GM18498 (cell line): ENCODE measurements around the gene CLEC3B.
"Not testable (repeated sequence)": the region's sequence is repeated elsewhere in the genome, so short reads cannot be mapped to it uniquely, and the experiment has no call there.

Experiments used
- ATAC-seq: cut with Tn5 transposase; IDR thresholded peaks from one replicate; pipeline ENCODE4 v1.9.1; 2021; ENCODE audit warnings: mild to moderate bottlenecking, moderate library complexity; ENCODE audit not compliant: unreplicated experiment

Gene CLEC3B

GRCh38 chr3:45064512-45065372, 38.6 kb downstream of the CLEC3B start:
- ATAC-seq, result no peak

- no peak for ATAC-seq
Measured at GRCh38 chr3:45065373-45065720, 39.2 kb downstream of the CLEC3B start.

GRCh38 chr3:45066109-45066801, 40.2 kb downstream of the CLEC3B start:
- ATAC-seq, result no peak

GRCh38 chr3:45067486-45067885, 41.4 kb downstream of the CLEC3B start:
- no peak for ATAC-seq

- no peak for ATAC-seq
Measured at GRCh38 chr3:45067941-45068340, 41.8 kb downstream of the CLEC3B start.

- no peak for ATAC-seq
Measured at GRCh38 chr3:45071075-45071474, 45.0 kb downstream of the CLEC3B start.

GRCh38 chr3:45075821-45076625, 49.9 kb downstream of the CLEC3B start:
- ATAC-seq, result no peak

GRCh38 chr3:45078256-45078655, 52.2 kb downstream of the CLEC3B start:
- ATAC-seq, result not testable (repeated sequence)

GRCh38 chr3:45078910-45079522, 52.9 kb downstream of the CLEC3B start:
- no peak for ATAC-seq

- ATAC-seq, result no peak
Measured at GRCh38 chr3:45079715-45080114, 53.6 kb downstream of the CLEC3B start.

- ATAC-seq, result no peak
Measured at GRCh38 chr3:45080824-45081223, 54.7 kb downstream of the CLEC3B start.

GRCh38 chr3:45081506-45082141, 55.5 kb downstream of the CLEC3B start:
- no peak for ATAC-seq

GRCh38 chr3:45082142-45082538, 56.0 kb downstream of the CLEC3B start:
- ATAC-seq, result no peak

GRCh38 chr3:45083023-45083422, 56.9 kb downstream of the CLEC3B start:
- ATAC-seq, result no peak

GRCh38 chr3:45084361-45084760, 58.3 kb downstream of the CLEC3B start:
- ATAC-seq, result no peak

GRCh38 chr3:45084820-45085816, 59.0 kb downstream of the CLEC3B start:
- no peak for ATAC-seq
